ENCODE data around the gene DDIT4L. TPM values are rescaled to one million over a fixed set of nuclear protein-coding genes. Genes with fewer than 3 reads are reported as not detected.

Gene DDIT4L, protein sequence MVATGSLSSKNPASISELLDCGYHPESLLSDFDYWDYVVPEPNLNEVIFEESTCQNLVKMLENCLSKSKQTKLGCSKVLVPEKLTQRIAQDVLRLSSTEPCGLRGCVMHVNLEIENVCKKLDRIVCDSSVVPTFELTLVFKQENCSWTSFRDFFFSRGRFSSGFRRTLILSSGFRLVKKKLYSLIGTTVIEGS
- 5.7 and 6.7 TPM in 2 replicates for total RNA-seq (ENCODE audit: low replicate concordance)
- long read RNA-seq, transcript DDIT4L-201 (3 exons, 2,604 nt): major isoform, 29 of 30 reads
- long read RNA-seq, partial matches to known transcripts: 0 of 30 reads
- long read RNA-seq, other reads (novel, unspliced or antisense): 0 of 30 reads

DNA sequence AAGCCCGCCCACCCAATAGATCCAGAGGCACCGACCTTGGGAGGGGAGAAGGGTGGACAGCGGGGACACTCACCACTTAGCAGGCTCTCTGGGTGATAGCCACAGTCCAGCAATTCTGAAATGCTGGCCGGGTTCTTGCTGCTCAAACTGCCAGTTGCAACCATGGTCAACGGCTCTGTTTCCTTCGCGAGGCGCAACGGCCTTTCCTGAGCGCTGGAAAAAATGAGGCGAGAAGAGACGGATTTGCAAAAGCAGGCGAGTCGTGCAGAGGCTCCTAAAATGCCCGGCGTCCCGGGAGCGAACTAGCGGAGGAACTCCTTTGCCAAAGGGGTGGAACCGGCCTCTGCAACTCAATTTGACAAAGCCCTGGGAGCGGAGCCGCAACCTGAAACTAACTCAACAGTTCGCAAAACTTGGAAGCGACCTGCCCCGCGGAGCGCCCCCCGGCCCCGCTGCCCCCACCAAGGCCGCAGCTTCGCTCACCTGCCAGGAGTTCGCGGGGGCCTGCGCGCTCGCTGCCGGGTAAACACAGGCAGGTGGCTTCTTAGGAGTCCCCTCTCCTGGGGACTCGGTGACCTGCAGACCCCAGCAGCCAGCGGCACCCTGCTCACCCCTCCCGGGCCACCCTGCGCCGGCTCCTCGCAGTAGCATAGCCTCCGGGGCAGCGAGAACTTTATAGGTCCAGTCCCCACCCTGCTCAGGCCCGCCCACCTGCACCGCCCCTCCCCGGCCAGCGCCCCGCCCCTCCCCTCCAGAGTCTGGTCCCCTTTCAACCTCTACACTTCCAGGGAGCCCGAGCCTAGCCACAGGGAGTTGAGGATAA is at the start of gene DDIT4L:
DDIT4L (minus strand) TSS at position 649 of the 823 bp plus-strand sequence; CDS start at position 164, 485 bp downstream.
- Mint-ChIP-seq H3K9me3 (no peaks in the 10 kb centered on the region), H3K27ac (peak within 1 kb of the TSS; percentile 9), H3K4me1 (ENCODE audit: unreplicated experiment) (peaks cover 19% of the 10 kb centered on the region), H3K36me3 (no peaks in the 10 kb centered on the region), H3K4me3 (peak within 1 kb of the TSS; percentile 90), H3K27me3 (peaks cover 47% of the 10 kb centered on the region)
- peak; percentile 67 for DNase-seq (ENCODE audit: extremely low spot score, unreplicated experiment)
- TF ChIP-seq, protein P1, sequence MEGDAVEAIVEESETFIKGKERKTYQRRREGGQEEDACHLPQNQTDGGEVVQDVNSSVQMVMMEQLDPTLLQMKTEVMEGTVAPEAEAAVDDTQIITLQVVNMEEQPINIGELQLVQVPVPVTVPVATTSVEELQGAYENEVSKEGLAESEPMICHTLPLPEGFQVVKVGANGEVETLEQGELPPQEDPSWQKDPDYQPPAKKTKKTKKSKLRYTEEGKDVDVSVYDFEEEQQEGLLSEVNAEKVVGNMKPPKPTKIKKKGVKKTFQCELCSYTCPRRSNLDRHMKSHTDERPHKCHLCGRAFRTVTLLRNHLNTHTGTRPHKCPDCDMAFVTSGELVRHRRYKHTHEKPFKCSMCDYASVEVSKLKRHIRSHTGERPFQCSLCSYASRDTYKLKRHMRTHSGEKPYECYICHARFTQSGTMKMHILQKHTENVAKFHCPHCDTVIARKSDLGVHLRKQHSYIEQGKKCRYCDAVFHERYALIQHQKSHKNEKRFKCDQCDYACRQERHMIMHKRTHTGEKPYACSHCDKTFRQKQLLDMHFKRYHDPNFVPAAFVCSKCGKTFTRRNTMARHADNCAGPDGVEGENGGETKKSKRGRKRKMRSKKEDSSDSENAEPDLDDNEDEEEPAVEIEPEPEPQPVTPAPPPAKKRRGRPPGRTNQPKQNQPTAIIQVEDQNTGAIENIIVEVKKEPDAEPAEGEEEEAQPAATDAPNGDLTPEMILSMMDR (conservative IDR thresholded peaks at IDR 0.05): no peak

DNA sequence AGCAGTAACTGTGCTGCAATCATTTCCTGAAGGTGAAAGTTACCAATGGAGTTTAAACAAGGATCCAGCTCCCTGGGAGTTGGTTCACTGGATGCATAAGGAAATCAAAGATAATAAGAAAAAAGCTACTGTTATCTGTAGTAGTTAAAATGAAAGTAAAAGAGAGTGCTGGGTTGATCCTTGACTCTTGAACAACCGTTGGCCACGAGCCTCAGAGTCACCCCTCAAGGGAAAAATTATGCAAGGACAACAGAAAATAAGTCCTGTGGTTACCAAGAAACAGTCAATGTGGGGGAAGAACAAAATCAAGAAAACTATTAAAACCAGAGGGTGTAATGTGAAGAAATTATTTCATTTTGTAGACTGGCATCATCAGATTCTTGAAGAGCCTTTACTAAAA is 49.7 kb upstream of the DDIT4L start:
- TF ChIP-seq, protein P1 (conservative IDR thresholded peaks at IDR 0.05): no peak
- Mint-ChIP-seq H3K36me3 (no peaks in the 10 kb centered on the region), H3K27me3 (peaks cover 7% of the 10 kb centered on the region), H3K4me3 (no peak overlapping the region), H3K27ac (no peak overlapping the region), H3K9me3 (peaks cover 5% of the 10 kb centered on the region), H3K4me1 (ENCODE audit: unreplicated experiment) (no peaks in the 10 kb centered on the region)
- no peak for DNase-seq (ENCODE audit: extremely low spot score, unreplicated experiment)

DNA sequence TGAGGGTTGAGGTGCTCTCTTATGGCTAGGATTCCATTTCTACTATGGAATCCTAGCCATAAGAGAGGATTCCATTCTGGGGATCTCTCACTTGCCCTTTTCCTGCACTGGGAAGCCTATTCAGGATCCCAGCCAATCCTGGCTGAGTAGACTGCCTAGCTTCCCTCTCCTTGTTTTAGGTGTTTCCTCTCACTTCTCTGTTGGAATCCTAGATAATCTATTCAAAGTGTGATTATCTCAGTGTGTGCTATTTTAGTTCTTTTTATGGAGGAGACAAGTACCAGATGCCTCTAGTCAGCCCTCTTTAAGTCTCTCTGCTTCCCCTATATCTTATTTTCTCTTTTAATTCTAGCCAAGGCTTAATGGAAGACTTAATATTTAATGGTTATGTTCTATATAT is 34.5 kb upstream of the DDIT4L start:
- Mint-ChIP-seq H3K9me3 (peaks cover 11% of the 10 kb centered on the region), H3K4me3 (no peak overlapping the region), H3K36me3 (no peaks in the 10 kb centered on the region), H3K27me3 (no peaks in the 10 kb centered on the region), H3K4me1 (ENCODE audit: unreplicated experiment) (no peaks in the 10 kb centered on the region), H3K27ac (no peak overlapping the region)
- DNase-seq (ENCODE audit: extremely low spot score, unreplicated experiment): no peak
- TF ChIP-seq, protein P1 (conservative IDR thresholded peaks at IDR 0.05): no peak

DNA sequence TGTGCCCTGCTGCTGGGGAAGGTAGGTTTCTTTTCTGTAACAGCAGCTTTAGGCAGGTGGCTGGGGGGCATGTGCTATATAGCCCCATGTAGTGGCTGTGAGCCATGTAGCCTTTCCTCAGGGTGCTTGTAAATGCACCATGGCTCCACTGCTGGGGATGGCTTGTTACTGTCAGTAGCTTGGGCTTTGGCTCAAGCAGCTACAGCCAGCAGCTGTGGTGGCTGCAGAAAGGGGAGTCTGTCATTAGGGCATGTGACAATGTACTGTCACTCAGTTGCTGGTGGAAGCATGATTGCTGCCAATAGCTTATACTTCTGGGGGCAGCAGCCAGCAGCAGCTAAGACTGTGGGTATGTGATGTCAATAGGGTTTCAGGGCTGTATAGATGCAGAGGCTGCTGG is 33.9 kb upstream of the DDIT4L start:
- Mint-ChIP-seq H3K27ac (no peak overlapping the region), H3K36me3 (no peaks in the 10 kb centered on the region), H3K4me3 (no peak overlapping the region), H3K4me1 (ENCODE audit: unreplicated experiment) (no peaks in the 10 kb centered on the region), H3K27me3 (no peaks in the 10 kb centered on the region), H3K9me3 (peaks cover 6% of the 10 kb centered on the region)
- TF ChIP-seq, protein P1 (conservative IDR thresholded peaks at IDR 0.05): no peak
- DNase-seq (ENCODE audit: extremely low spot score, unreplicated experiment): no peak

DNA sequence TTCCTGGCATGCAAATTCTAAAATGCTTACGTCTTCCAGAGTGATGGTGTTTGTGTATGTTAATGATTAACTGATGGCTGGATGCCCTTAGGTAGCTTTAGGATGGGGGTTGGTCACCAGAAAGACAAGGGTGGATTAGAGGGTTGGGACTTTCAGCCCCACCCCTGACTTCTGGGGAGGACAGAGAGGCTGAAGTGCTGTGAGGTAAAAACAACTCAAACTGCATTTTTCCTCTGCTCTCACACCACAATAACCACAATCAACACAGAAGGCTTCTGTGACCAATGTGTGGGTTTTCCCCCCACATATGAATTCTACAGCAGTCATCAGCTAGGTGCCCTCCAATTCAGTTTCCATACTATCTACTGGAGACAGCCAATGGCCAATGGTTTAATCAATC is 18.7 kb upstream of the DDIT4L start:
- no peaks in the 10 kb centered on the region for H3K36me3 Mint-ChIP-seq
- no peak overlapping the region for H3K27ac Mint-ChIP-seq
- H3K9me3 Mint-ChIP-seq: no peaks in the 10 kb centered on the region
- DNase-seq (ENCODE audit: extremely low spot score, unreplicated experiment): no peak
- peaks cover 2% of the 10 kb centered on the region for H3K27me3 Mint-ChIP-seq
- no peak overlapping the region for H3K4me3 Mint-ChIP-seq
- H3K4me1 Mint-ChIP-seq (ENCODE audit: unreplicated experiment): no peaks in the 10 kb centered on the region
- TF ChIP-seq, protein P1 (conservative IDR thresholded peaks at IDR 0.05): no peak
